Heart right ventricle (tissue), 16 donors: ENCODE data around the gene PLK1. TPM values are rescaled to one million over a fixed set of nuclear protein-coding genes. Genes with fewer than 3 reads are reported as not detected.
A peak's percentile ranks its signal among the peaks of the same experiment; 100 is the strongest.

Source experiments
- ATAC-seq, 8 donors: fragments of 200-7000 bp; cut with Tn5 transposase; one replicate each; pipeline ENCODE4 v1.9.1; 2020; ENCODE audit warnings: mild to moderate bottlenecking in 8 of 8, moderate library complexity in 8 of 8, moderate number of reproducible peaks in 1 of 8
- DNase-seq, 2 donors: peaks; one replicate each; pipeline ENCODE4 v3.0.0-alpha.2; 2020
- H3K27ac ChIP-seq, 10 donors: fragments of 200-600 bp; sonication (generic) in 2 of 10; one replicate each; pipeline versions ENCODE4 v1.5.0 to v1.8.0; 2020 to 2022; ENCODE audit warnings: mild to moderate bottlenecking in 3 of 10
- H3K27me3 ChIP-seq, 7 donors: fragments of 200-600 bp; one replicate each; pipeline ENCODE4 v1.8.0; 2021 to 2022; ENCODE audit warnings: mild to moderate bottlenecking in 2 of 7
- H3K36me3 ChIP-seq, 9 donors: fragments of 200-600 bp; sonication (generic) in 1 of 9; one replicate each; pipeline versions ENCODE4 v1.5.0 to v1.8.0; 2020 to 2022; ENCODE audit warnings: mild to moderate bottlenecking in 2 of 9
- H3K4me1 ChIP-seq, 9 donors: fragments of 200-600 bp; sonication (generic) in 1 of 9; one replicate each; pipeline versions ENCODE4 v1.5.0 to v1.8.0; 2020 to 2022; ENCODE audit warnings: mild to moderate bottlenecking in 4 of 9
- H3K4me3 ChIP-seq, 10 donors: fragments of 200-600 bp; sonication (generic) in 2 of 10; one replicate each; pipeline versions ENCODE4 v1.5.0 to v1.8.0; 2020 to 2022; ENCODE audit warnings: mild to moderate bottlenecking in 7 of 10, moderate library complexity in 2 of 10
- H3K9me3 ChIP-seq, 11 donors: fragments of 200-600 bp in 10 of 11; sonication (generic) in 2 of 11; one replicate each; pipeline versions ENCODE4 v1.5.0 to v1.8.0; 2013 to 2022; ENCODE audit warnings: mild to moderate bottlenecking in 2 of 11, control low read depth in 1 of 11, moderate library complexity in 1 of 11
- WGBS, 2 donors: extraction: QIAGEN DNeasy Blood & Tissue Kit; methylation state at CpG; one replicate each; pipeline ENCODE4 v1.1.7; 2013; ENCODE audit warnings: inconsistent platforms in 1 of 2; 5-methylcytosine and 5-hydroxymethylcytosine counted together
- intact Hi-C, 10 donors: fragments of 100-400 bp; cut with DNase I; formaldehyde crosslinking; loops; one replicate each; pipeline versions ENCODE4 v1.11.1 to v1.14.2; 2022
- polyA plus RNA-seq, 2 donors: library from polyadenylated mRNA; stranded (reverse); fragments of 200-250 nt; gene quantifications; one replicate each; pipeline ENCODE4 v1.2.3, GENCODE V29; 2013
- total RNA-seq, 10 donors: library from RNA; stranded (reverse); fragmentation: NEBNext Ultra II Directional in 3 of 10; extraction: Animal tissue kit (Norgen Biotek cat#: 25700) in 3 of 10; gene quantifications; one replicate each; pipeline versions ENCODE4 v1.2.1 to v1.2.4, GENCODE V29; 2021 to 2023
- TF ChIP-seq, protein P1 (sequence below), 9 donors: fragments of 200-600 bp; sonication (generic) in 2 of 9; IDR thresholded peaks; one replicate each; pipeline versions ENCODE4 v1.5.0 to v1.8.0; 2021 to 2022; ENCODE audit warnings: antibody characterized with exemption in 9 of 9, mild to moderate bottlenecking in 5 of 9, moderate library complexity in 1 of 9
- donor health status: Arrhythmogenic right ventricular cardiomyopathy.
- donor health status: ischemic (EF 13 %, LVEDD 7.1; RV severe dilation, severe dysfunction).
- donor health status: healthy with polysubstance abuse.
- donor health status: DM: no; HTN: yes; CAD: no.
- donor health status: DM: no; HTN: no; CAD: no.
- donor health status: ischemic (EF 25% LVEDD 6.9; RV normal size, moderate dysfunction).
- donor health status: ischemic (EF 25% LVEDD 5.7; RV mildly dilated, moderate dysfunction).
- donor health status: healthy.
- donor health status: DM: yes; HTN: yes; CAD: no.
- donor health status: Ischemic cardiomyopathy.
- donor health status: ischemic (EF 35%, LVEDD 5.7; RV mildly dilated, moderate dysfunction).
- donor health status: nonischemic (EF 11% LVEDD 7.7; RV severe dilation, severe dysfunction).
- donor health status: DM: yes; HTN: yes; CAD: no.
- donor health status: PGD.
- donor health status: ischemic (EF 29% LVEDD 5.4; RV normal size, mild dysfunction).
- donor health status: nonischemic (EF 23%, LVEDD 6.1; RV moderate dilation, normal function).

The PLK1 gene
- total and polyA plus RNA-seq, 12 donors: 0.32 to 6.0 (median 0.97) TPM

- 94 to 95% methylated on average over 25 of the region's 25 CpGs for WGBS, 2 donors
- TF ChIP-seq, protein P1, sequence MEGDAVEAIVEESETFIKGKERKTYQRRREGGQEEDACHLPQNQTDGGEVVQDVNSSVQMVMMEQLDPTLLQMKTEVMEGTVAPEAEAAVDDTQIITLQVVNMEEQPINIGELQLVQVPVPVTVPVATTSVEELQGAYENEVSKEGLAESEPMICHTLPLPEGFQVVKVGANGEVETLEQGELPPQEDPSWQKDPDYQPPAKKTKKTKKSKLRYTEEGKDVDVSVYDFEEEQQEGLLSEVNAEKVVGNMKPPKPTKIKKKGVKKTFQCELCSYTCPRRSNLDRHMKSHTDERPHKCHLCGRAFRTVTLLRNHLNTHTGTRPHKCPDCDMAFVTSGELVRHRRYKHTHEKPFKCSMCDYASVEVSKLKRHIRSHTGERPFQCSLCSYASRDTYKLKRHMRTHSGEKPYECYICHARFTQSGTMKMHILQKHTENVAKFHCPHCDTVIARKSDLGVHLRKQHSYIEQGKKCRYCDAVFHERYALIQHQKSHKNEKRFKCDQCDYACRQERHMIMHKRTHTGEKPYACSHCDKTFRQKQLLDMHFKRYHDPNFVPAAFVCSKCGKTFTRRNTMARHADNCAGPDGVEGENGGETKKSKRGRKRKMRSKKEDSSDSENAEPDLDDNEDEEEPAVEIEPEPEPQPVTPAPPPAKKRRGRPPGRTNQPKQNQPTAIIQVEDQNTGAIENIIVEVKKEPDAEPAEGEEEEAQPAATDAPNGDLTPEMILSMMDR (IDR thresholded peaks at IDR 0.05): no peak
- DNase-seq: no peak
- Histone ChIP-seq H3K4me1 (peaks cover 0 to 11% (median 6%) of the 10 kb centered on the region in 9 donors), H3K36me3 (peaks cover 0 to 58% (median 31%) of the 10 kb centered on the region in 9 donors), H3K4me3 (no peak overlapping the region), H3K27me3 (no peaks in the 10 kb centered on the region), H3K27ac (no peak overlapping the region), H3K9me3 (no peaks in the 10 kb centered on the region)
- intact Hi-C loops: no loop called here
- no peak for ATAC-seq
These were observed 12.2 kb downstream of the PLK1 start for GRCh38 chr16:23690771-23691482.

DNA sequence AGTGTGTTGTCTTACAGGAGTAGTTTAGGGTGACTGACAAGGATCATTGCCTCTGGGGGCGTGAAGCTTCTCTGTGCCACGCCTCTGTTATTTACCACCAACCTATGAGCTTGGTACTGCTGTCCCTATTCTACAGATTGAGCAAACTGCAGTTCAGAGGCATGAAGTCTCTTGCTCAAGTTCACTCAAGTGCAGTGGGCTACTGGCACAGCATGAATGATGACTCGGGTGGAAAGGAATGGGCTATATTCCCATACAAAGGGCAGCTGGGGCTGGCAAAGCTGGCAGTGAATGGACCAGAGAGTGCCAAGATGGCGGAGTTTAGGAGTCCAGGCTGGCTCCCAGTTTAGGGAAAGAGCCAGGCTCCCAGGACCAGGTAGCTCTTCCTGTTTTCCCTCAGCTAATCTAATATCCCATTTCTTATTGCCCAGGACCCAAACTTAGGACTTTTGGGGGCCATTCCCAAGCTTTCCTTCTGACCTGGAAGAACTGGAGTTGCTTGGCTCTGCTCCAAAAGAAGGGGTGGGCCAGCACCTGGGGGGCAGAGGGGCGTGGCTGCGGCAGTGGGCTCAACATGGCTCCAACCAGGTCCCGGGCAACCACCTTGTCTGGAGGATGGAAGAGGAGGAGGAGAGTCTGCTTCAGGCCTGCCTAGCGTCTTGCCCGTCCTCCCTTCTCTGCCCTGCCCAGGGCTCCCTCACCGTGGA lies 12.9 kb downstream of the PLK1 start:
- Histone ChIP-seq H3K4me3 (no peak overlapping the region), H3K27me3 (no peaks in the 10 kb centered on the region), H3K4me1 (peaks cover 0 to 11% (median 6%) of the 10 kb centered on the region in 9 donors), H3K27ac (no peak overlapping the region), H3K36me3 (peaks cover 0 to 51% (median 31%) of the 10 kb centered on the region in 9 donors), H3K9me3 (no peaks in the 10 kb centered on the region)
- no peak for ATAC-seq
- no peak for DNase-seq
- WGBS, 2 donors: 93 to 95% methylated on average over 10 of the region's 10 CpGs
- intact Hi-C loops: no loop called here
- TF ChIP-seq, protein P1 (IDR thresholded peaks at IDR 0.05): no peak

GRCh38 chr16:23692190-23692837 lies 13.6 kb downstream of the PLK1 start:
- WGBS, 2 donors: 96 to 98% methylated on average over 6 of the region's 6 CpGs
- H3K36me3 ChIP-seq: peaks cover 0 to 44% (median 31%) of the 10 kb centered on the region in 9 donors
- H3K27ac ChIP-seq: no peak overlapping the region
- intact Hi-C loops: no loop called here
- TF ChIP-seq, protein P1 (IDR thresholded peaks at IDR 0.05): no peak
- H3K4me1 ChIP-seq: peaks cover 0 to 11% (median 6%) of the 10 kb centered on the region in 9 donors
- ATAC-seq: no peak
- no peak overlapping the region for H3K4me3 ChIP-seq
- DNase-seq: no peak
- no peaks in the 10 kb centered on the region for H3K9me3 ChIP-seq
- no peaks in the 10 kb centered on the region for H3K27me3 ChIP-seq

- intact Hi-C loops: no loop called here
- Histone ChIP-seq H3K36me3 (peaks cover 0 to 25% (median 15%) of the 10 kb centered on the region in 9 donors), H3K4me3 (peak overlapping the region in 3 of 10 donors; percentile 36 to 42 (median 38)), H3K4me1 (peaks cover 0 to 11% (median 6%) of the 10 kb centered on the region in 9 donors), H3K27ac (no peak overlapping the region), H3K9me3 (no peaks in the 10 kb centered on the region), H3K27me3 (peaks cover 0 to 4% (median 0%) of the 10 kb centered on the region in 7 donors)
- ATAC-seq (no peak), DNase-seq (no peak)
- TF ChIP-seq, protein P1 (IDR thresholded peaks at IDR 0.05): no peak
- WGBS, 2 donors: 95 to 97% methylated on average over 4 of the region's 4 CpGs
These were observed 15.6 kb downstream of the PLK1 start for GRCh38 chr16:23694265-23694643.
